Measurements from ENCODE around the gene TNK2.

Gene TNK2

DNA sequence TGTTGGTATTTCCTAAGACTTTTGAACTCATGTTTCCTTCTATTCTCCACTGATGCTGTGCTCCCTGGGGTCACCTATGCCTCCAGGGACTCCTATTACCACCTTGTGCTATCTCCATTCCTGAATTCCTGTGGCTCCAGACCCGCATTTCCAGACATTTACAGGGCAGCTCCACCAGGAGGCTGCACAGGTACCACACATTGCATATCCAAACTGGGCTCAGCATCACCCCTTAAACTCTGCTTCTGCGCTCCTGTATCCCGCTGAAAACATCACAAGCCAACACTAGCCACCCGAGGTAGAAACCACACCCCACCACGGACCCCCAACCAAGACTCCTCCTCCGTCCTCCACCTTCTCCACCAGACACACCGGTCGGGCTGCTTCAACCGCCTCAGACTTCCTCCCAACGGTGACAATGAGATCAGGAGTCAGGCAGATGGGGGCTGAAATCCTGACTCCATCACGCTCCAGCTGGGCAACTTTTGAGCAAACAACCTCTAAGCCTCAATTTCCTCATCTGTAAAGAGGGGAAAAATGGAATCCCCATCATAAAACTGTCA lies 10.4 kb downstream of the TNK2 start:
- no peak for DNase-seq

DNA sequence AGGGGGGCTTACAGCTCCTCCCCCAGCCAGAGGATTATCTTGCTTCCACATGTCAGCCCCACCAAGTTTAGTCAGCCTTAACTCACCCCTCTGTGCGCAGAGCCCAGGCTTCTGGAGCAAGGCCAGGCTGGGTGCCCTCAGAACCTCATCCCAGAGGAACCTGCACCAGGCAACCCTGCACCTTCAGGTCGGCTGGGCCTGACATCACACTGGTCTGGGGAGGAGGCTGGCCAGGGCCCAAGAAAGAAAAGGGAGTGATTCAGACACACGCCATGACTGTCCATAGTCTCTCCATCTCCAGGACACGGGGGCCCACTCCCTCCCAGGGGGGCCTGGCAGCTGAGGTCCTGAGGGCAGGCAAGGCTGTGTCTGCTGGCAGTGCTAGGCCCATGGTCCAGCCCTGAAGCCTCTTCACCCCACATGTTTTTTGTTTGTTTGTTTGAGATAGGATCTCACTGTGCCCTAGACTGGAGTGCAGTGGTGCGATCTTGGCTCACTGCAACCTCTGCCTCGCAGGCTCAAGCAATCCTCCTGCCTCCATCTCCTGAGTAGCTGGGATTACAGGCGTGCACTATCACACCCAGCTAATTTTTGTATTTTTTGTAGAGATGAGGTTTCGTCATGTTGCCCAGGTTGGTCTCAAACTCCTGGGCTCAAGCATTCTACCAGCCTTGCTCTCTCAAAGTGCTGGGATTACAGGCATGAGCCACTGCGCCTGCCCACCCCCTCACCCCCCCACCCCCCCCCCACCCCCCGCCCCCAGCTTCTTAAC lies 11.1 kb downstream of the TNK2 start:
- DNase-seq = no peak

DNA sequence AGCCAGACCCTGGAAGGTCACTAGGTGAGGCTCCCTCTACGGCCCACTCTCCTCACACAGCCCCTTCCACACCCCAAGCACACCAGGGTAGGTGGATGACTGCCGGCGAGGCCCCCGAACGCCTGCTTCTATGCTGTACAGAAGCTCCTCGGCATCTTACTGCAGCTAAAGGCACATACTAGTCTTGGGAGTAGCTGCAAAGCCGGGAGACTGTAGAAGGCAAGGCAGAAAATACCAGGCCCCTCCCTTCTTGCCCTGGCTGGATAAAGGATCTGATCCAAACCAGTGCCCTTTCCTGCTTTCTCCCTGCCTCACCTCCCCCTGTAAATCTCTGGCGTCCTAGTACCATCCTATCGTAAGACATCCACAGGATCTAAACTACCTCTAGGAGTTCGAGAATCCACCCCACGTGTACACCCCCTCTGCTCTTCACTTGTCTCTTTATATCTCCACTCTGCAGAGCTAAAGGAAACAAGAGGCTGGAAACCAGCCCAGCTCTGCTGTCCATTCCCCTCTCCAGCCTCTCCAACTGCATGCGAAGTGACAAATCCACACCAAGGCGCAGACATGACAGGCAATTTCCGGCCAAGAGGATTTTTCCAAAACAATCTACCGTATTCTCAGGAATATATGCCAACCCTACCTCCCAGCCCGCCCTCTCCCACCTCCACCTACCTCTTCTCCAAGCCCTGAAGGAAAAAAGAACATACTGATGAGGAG lies 11.8 kb downstream of the TNK2 start:
- no peak for DNase-seq

DNA sequence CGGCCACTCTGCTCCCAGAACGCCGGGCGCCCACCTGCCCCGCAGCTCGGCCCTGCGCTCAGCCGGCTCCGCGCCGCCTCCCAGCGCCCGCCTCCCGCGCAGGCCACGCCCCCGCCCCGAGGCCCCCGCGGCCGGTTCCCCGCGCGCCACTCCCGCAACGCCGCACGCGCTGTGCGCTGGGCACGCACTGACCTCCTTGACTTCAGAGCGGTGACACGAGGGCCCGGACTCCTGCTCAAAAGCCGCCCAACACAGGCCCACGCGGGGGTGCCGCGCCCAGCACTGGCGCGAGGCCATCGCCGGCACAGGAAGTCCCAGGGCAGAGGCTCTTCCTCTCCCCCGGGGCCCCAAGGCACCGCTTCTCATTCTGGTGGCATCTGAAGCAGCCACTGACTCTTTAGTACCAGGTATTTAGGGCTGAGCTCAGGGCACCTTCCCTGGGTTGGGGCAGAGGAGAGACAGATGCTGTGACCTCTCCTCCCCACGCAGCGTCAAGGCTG lies 12.4 kb downstream of the TNK2 start:
- peak; percentile 74 for DNase-seq

DNA sequence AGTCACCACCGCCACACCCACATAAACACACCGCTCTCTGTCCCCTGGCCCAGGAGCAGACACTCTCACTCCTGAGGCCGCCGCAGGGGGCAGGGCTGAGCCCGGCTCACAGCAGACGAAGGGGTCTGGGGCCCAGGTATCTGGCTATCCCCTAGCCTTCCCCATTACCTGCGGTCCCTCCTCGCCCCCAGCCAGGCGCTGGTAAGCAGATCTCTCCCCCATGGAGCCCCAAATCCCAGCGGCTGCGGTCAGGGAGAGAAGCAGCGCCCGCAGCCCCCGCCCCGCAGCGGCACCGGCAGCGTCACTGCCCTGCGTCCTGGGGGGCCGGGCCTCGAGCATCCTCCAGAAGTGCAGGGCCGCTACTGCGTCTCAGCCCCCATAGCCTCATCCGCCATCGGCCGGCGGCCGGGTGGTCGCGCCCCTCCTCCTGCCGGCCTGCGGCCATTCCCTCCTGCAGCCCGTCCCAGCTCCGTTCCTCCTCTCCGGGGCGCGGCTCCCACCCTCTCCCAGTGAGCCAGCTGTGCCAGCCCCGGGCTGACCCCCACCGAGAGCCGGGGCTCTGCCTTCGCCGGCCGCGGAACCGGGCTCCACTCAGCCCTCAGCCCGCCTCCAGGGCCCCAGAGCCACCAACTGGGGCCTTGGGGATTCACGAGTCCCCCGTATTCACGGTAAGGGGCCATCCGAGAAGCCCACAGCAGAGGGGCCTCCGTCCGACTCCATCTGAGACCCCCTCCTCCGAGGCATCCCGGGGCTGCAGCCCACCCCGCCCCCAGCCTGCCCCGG lies 13.1 kb downstream of the TNK2 start:
- DNase-seq = peak; percentile 53

DNA sequence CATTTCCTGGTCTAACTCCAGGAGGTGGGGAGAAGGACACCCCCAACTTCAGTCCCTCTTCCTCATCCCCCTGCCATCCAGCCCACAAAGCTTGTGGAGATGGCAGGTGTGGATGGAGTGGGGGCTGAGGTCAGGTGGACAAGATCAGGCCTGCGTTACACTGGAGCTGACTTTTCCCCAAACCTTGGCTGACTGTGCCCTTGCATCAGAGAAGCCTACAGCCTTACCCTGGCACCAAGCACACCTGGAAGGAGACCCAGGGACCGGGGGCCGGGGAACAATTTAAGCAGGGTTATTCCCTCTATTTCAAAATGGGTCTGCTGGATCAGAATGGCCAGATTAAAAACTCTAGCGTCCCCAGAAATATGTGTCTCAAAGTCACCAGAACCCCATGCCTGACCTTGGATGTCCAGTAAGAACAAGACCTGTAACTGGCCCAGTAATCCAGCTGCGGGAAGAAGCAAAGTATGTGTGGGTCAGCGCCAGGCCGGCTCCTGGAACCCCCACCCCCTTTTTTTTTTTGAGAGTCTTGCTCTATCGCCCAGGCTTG lies 14.4 kb downstream of the TNK2 start:
- DNase-seq = no peak

DNA sequence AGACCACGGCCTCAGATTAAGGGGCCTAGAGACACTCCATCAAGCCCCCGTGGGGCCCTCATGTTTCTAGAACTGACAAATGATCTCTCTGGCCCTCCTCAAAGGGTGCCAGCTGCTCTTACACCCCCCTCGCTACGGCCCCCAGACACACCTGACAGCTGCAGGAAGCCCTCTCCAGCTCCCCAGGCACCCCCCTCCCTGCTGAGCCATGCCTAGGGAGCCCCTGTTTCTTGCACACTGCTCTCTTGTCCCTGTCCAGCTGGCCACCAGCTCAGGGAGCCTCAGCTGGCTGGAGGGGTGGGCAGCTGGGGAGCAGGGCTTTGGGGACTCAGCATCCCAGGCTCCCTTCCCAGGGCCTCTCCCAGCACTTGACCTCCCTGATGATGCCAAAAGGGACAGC lies 14.8 kb downstream of the TNK2 start:
- no peak for DNase-seq

DNA sequence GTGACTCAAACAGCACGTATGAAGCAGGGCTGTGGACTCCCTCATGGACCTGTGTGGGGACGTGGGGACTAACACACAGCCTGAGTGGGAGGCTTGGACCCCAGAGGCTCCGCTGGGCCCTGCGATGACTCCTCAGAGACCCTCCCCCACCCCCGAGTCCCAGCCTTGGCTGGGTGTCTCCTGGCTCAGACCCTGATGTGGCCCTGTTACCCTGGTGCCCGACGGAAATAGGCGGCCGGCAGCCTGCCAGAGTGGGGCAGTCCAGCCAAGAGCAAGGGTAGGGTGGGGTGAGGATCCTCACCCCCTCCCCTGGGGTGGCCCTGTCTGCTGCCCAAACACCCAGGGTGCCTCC lies 15.3 kb downstream of the TNK2 start:
- no peak for DNase-seq

DNA sequence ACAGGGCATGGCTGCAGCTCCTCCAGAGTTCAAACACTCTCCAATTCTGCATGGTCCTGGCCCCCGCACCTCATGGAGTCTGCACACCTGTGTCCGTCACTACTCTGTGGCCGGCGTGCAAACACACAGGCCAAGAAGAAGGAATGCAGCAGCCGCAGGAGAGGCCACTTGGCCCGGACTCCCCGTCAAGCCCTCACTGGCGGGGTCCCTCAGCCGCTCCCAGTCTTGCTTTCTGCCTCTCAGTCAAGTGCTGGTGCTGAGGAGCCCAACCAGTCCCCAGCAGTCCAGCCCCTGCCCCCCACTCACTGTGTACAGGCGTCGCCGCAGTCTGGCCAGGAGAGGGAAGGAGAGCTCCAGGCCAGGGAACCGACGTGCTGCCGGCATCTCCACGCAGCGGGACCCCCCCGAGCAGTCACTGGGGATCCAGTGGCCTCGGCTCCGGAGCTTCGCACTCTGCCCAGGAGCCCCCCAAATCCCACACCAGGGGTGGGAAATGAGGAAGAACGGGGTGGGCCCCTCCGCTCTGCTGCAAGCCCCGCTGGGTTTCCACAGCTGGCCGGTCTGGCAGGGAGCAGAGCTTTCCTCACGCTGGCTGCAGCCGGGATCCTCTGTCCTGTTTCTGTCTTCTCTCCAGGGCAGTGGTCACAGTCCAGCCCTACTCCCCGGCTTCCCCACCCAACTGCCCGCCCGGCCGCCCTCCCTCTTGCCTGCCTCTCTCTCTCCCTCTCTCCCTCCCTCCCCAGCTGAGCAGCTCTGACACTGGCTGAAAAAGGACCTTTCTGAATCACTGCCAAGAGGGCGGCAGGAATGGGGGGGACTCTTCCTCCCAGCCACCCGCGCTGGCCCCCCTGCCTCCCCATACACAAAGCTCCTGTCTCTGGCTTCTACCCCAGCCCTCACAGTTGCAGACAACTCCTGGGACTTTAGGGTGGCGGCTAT lies 16.0 kb downstream of the TNK2 start:
- no peak for DNase-seq

DNA sequence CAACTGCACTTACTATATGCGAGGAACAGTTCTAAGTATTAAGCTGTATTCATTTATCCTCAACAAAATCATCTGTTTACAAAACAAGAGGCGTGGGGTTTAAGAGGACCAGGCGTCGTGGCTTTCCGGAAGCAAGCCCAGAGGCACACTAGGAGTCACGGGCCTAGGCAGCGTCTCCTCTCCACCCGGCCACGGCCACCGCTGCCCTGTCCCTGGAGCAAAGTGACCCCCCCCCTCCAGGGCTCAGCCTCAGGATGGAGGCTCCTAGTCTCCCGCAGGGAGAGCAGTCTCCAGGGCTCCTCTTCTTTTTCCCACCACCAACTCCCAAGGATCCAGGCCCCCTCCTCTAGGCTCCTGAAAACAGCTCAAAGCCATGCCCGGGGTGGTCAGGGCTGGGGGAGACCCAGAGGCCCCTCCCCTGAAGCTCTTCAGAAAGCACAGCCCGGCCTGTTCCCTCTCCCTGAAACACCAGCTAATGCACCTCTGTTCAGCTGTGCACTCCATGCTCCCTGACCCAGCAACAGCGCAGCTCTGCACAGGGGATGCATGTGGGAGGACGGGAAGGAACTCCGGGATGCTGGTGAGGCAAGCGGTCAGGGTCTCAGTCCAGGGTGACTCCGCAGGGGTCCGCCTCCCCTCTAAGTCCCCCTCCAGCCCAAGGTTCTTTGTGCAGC lies 16.8 kb downstream of the TNK2 start:
- DNase-seq = no peak

DNA sequence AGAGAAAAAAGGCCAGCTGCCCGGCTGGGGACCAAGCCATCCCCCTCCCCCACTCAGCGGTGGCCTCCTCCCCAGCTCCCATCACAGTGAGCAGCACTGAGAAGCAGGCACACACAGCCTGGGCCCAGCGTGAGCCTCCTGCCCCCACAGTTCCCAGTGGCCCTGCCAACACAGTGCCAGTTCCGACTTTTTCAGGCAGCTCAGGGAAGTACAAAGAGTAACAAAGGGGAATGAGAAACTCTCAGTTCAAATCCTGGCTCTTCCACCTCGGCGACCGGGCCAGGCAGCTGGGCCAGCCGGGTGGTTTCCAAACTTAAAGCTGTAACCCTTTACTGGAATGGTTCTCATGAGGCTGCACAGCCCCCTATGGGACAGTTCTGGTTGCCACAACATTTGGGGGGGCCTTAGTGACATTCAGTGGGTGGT lies 18.5 kb downstream of the TNK2 start:
- DNase-seq = no peak

DNA sequence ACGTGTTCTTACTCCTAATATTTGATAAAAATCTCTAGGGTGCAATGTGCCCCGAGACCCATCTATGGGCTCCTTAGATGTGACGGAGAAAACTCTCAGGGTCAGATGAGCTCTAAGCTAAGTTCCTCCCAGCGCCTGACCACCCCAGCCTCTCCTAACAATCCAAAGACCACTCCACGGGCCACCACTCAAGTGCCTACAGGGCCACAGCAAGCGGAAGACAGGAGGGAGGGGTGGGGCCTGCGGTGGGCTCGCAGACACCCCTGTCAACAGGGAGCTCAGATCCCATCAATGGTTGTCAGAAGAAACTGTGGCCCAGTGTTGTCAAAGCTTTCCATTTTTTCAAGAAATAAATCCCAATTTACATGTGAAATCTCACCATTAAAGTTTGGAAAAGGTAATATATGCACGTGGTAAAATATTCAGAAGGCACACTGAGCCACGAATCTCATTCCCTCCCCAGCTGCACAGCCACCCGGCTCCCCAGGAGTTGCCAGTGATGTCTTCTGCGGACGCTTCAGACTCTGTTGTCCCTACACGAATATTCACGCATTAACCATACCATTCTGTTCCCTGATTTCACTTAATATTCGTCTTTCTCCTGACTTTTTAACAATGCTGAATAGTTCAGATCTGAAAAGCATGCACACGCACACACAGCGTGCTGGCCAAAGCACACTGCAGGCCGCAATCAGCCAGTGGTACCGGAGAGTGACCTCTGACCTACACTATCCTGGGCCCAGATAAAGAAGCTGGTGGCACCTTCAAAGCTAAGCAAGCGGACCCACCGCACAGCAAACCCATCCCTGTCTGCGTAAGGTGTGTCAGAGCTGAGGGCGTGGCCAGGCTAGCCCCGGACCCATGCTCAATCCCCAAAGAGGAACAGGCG lies 19.1 kb downstream of the TNK2 start:
- no peak for DNase-seq

DNA sequence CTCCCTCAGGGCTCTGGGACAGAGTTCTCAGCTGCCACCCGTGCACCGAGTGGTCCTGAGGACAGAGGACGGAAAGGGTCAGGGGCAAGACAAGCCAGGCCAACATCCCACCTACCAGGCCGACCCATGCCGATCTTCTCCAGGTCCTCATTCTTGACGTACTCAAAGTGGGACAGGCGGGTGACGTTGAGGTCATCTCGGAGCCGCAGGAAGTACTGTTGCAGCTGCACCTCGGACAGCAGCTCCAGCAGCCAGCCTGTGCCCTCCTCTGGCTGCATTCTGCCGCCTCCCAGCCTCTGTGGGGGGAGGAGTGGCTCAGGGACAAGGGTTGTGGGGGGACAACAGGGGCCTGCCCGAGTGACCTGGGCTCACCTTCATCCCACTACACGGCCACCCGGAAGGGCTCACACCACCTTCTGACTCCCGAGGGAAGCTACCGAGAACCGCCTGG lies 20.0 kb downstream of the TNK2 start:
- DNase-seq = no peak

DNA sequence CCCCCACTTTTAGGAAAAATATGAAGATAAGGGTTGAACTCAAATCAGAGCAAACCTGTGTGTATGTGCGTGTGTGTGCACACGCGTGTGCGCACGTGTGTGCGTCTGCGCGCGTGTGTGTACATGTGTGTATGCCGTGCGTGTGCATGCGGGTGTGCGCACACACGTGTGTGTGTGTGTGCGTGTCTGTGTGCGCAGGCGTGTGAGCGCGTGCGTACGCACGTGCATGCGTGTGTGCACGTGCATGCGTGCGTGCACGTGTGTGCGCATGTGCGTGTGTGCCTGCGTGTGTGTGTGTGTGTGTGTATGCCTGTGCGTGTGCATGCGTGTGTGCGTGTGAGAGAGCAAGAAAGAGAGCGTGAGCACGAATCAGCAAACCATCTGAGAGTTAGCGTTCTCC lies 20.7 kb downstream of the TNK2 start:
- no peak for DNase-seq

DNA sequence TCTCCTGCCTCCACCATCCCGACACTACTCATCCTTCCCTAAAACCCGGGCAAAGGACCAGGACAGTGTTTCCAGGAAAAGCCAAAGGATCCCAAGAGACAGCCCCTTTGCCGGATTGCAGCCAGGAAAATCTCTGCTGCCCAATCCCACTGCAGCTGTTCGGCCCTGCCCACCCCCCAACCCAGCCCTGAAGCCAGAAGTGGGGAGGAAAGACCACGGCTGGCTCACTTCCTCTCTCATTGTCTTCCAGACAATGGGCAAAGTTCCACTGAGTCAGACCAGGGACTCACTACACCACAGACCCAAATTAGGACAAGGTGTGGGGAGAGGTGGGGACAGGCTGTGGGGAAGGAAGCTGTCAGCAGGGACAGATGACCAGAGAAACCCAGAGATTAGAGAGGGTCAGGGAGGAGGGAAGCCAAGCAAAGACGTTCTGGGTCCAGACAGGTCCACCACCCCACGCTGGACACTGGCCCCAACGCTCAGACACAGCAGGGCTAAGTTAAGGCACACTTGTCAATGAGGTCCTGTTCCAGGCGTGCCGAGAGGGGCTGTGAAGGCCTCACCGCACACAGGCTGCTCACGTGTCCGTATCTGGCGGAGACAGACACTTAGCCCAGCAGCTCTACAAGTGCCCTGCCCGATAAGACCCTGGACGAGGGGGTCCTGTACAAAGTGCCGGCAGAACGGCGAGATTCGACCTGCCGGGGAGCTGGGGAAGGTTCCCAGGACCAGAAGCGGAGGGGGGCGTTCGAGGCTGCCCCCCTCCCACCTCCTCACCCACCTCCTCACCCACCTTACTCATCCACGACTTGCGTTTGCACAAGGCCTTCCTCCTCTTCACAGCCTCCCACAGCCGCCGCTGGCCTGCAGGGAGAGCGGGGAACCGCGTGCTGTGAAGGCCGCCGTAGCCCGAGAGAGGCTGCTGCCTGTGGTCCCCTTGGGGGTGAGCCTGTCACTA lies 21.9 kb downstream of the TNK2 start:
- no peak for DNase-seq

DNA sequence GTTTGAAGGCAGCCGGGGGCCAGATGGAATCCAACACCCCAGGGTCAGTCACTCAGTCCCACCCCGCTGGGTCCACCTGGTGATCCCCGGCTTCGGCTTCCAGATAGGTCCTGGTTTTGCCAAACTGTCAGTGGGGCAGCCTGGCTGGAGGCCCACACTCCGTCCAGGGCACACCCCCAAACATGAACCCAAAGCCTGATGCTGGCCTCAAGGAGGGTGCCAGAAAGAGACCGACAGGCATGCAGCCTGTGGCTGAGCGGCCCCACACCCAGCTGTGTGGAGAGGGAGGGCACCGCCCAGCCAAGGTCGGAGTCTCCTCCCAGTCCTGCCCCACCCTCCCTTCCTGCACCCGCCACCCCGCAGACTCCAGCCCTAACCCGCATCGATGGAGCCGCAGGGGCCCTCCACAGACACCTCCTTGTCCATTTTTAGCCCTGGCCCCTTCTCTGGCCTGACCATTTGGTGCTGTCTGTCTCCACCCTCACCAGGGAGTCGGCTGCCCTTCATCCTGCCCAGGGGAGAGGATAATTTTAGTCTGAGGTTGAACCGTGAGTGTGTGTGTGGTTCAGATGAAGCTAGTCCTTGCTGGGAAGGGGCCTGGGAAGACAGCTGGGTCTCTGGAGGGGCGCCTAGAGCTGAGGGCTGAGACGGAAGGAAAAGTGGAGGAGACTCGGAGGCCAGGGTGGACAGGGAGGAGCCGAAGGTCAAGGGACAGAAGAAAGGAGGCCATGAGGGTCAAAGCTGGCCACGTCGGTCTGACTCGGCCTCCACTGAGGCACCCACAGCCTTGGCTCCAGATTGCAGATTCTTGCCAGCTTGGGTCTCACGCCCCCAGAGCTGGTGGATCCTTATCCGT lies 23.1 kb downstream of the TNK2 start:
- DNase-seq = no peak

DNA sequence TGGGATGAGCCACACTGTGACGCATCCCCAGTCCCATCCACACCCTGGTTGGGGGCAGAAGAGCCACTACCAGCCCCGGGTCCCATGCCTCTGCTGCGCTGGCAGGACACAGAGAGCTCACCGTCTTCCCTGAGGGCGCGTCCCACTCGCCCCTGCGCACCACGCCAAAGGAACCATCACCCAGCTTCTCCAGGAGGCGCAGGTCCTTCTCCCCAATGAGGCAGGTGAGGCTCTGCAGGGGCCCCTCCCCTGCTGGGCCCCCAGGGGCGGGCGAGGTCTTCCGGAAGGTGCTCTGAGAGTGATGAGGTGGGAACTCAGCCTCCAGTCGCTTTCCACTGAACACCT lies 23.7 kb downstream of the TNK2 start:
- DNase-seq = no peak

DNA sequence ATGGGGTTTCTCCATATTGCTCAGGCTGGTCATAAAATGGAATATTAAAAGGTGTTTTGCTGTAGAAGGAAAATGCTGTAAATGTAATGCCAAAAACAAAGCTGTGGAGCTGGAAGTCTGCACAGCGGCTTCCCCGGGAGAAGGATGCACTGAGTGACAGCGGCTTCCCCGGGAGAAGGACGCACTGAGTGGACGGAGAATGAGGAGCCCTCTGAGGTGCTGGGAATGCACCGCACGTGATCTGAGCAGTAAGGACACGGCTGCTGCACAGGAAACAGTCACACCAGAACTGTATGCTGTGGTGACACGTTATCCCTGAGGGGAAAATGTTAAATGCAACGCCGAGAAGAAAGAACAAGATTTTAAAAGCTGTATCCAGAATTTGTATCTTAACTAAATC lies 24.6 kb downstream of the TNK2 start:
- DNase-seq = no peak

All from activated gamma-delta T cell treated with Interleukin-2 at 50 U/mL for 16 hours (primary cell).